Measurements from ENCODE around the gene STAT5A.

The STAT5A gene

GRCh38 chr17:42311240-42312034 is 23.1 kb downstream of the STAT5A start:
- H3K36me3 ChIP-seq (ENCODE audit: control insufficient read depth in 2 of 2, insufficient read depth in 1 of 2, low read length in 2 of 2), result peaks cover 11 to 24% of the 10 kb centered on the region in 2 experiments
- no peak overlapping the region for H3K27ac ChIP-seq (ENCODE audit: extremely low read depth, low read depth, low read length)
- no peaks in the 10 kb centered on the region for H3K9me3 ChIP-seq (ENCODE audit: control insufficient read depth, insufficient read depth, low read depth, low read length)
- ChIA-PET CTCF (interaction anchor here (0.5 to 22.0 kb wide), 22 partner anchors 10 to 286 kb away, joined by 3 to 378 read pairs (median 4); partner anchors contain the start of genes CAVIN1 and STAT5A), POLR2A (interaction anchor here (0.5 to 1.8 kb wide), 3 partner anchors 10 to 183 kb away, joined by 3 to 4 read pairs (median 3); no protein-coding TSS in a partner anchor)
- H3K4me1 ChIP-seq (ENCODE audit: control insufficient read depth, insufficient read depth, low read length), result peaks cover 2% of the 10 kb centered on the region
- H3K4me3 ChIP-seq (ENCODE audit: low read depth, low read length), result no peak overlapping the region
- TF ChIP-seq ZNF600 (tag by site-specific recombination; IDR thresholded peaks at IDR 0.05) (peak; percentile 55), ZSCAN5A (tag by site-specific recombination; IDR thresholded peaks at IDR 0.05) (no peak), SCRT2 (tag by site-specific recombination; IDR thresholded peaks at IDR 0.05) (no peak), GLIS2 (tag by site-specific recombination; IDR thresholded peaks at IDR 0.05) (0 out of 2 replicates have a peak, but pooled peaks have one; percentile 14), ZNF223 (tag by site-specific recombination; IDR thresholded peaks at IDR 0.05) (no peak), ZNF155 (tag by site-specific recombination; IDR thresholded peaks at IDR 0.05) (no peak), PRDM1 (tag by site-specific recombination; IDR thresholded peaks at IDR 0.05) (no peak), ZBTB44 (tag by site-specific recombination; IDR thresholded peaks at IDR 0.05) (no peak), ZNF23 (tag by site-specific recombination; IDR thresholded peaks at IDR 0.05; ENCODE audit: borderline replicate concordance) (no peak), ZEB2 (tag by site-specific recombination; IDR thresholded peaks at IDR 0.05) (no peak), SP3 (tag by site-specific recombination; IDR thresholded peaks at IDR 0.05) (no peak), ZNF274 (IDR thresholded peaks at IDR 0.05; ENCODE audit: low read length) (no peak), ZNF274 (tag by site-specific recombination; IDR thresholded peaks at IDR 0.05; ENCODE audit: borderline replicate concordance) (no peak), ZNF239 (tag by site-specific recombination; IDR thresholded peaks at IDR 0.05) (no peak), ZNF626 (tag by site-specific recombination; IDR thresholded peaks at IDR 0.05) (no peak), ZBTB10 (tag by site-specific recombination; IDR thresholded peaks at IDR 0.05) (no peak)
- TF ChIP-seq, protein P1, sequence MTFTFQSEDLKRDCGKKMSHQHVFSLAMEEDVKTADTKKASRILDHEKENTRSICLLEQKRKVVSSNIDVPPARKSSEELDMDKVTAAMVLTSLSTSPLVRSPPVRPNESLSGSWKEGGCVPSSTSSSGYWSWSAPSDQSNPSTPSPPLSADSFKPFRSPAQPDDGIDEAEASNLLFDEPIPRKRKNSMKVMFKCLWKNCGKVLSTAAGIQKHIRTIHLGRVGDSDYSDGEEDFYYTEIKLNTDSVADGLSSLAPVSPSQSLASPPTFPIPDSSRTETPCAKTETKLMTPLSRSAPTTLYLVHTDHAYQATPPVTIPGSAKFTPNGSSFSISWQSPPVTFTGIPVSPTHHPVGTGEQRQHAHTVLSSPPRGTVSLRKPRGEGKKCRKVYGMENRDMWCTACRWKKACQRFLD (tag by site-specific recombination; IDR thresholded peaks at IDR 0.05), result no peak
- TF ChIP-seq, protein P2, sequence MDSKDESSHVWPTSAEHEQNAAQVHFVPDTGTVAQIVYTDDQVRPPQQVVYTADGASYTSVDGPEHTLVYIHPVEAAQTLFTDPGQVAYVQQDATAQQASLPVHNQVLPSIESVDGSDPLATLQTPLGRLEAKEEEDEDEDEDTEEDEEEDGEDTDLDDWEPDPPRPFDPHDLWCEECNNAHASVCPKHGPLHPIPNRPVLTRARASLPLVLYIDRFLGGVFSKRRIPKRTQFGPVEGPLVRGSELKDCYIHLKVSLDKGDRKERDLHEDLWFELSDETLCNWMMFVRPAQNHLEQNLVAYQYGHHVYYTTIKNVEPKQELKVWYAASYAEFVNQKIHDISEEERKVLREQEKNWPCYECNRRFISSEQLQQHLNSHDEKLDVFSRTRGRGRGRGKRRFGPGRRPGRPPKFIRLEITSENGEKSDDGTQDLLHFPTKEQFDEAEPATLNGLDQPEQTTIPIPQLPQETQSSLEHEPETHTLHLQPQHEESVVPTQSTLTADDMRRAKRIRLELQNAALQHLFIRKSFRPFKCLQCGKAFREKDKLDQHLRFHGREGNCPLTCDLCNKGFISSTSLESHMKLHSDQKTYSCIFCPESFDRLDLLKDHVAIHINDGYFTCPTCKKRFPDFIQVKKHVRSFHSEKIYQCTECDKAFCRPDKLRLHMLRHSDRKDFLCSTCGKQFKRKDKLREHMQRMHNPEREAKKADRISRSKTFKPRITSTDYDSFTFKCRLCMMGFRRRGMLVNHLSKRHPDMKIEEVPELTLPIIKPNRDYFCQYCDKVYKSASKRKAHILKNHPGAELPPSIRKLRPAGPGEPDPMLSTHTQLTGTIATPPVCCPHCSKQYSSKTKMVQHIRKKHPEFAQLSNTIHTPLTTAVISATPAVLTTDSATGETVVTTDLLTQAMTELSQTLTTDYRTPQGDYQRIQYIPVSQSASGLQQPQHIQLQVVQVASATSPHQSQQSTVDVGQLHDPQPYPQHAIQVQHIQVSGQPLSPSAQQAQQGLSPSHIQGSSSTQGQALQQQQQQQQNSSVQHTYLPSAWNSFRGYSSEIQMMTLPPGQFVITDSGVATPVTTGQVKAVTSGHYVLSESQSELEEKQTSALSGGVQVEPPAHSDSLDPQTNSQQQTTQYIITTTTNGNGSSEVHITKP (tag by site-specific recombination; IDR thresholded peaks at IDR 0.05), result no peak
- TF ChIP-seq, protein P3, sequence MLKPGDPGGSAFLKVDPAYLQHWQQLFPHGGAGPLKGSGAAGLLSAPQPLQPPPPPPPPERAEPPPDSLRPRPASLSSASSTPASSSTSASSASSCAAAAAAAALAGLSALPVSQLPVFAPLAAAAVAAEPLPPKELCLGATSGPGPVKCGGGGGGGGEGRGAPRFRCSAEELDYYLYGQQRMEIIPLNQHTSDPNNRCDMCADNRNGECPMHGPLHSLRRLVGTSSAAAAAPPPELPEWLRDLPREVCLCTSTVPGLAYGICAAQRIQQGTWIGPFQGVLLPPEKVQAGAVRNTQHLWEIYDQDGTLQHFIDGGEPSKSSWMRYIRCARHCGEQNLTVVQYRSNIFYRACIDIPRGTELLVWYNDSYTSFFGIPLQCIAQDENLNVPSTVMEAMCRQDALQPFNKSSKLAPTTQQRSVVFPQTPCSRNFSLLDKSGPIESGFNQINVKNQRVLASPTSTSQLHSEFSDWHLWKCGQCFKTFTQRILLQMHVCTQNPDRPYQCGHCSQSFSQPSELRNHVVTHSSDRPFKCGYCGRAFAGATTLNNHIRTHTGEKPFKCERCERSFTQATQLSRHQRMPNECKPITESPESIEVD (tag by site-specific recombination; IDR thresholded peaks at IDR 0.05), result no peak
